CD14-positive monocyte (primary cell): ENCODE data around the gene ZDHHC3. TPM values are rescaled to one million over a fixed set of nuclear protein-coding genes. Genes with fewer than 3 reads are reported as not detected.

Source experiments
- DNase-seq, 3 donors: peaks; one replicate each; pipeline ENCODE4 v3.0.0-alpha.2; 2011 to 2022
- H2AFZ ChIP-seq: 2 replicates; pipeline ENCODE4 v1.6.0; 2012; ENCODE audit warnings: mild to moderate bottlenecking, low read depth, low read length, inconsistent platforms; ENCODE audit not compliant: insufficient read depth, poor library complexity, severe bottlenecking
- H3K27ac ChIP-seq, 2 donors: 1 replicate in 1 of 2; 2 replicates in 1 of 2; pipeline ENCODE4 v1.5.1; 2012 to 2013; ENCODE audit warnings: low read length in 2 of 2, control low read depth in 1 of 2, inconsistent platforms in 1 of 2, low read depth in 1 of 2, mild to moderate bottlenecking in 1 of 2
- H3K27me3 ChIP-seq, 2 donors: one replicate each; pipeline versions ENCODE4 v1.6.0 to v1.6.1; 2011 to 2013; ENCODE audit warnings: low read length in 2 of 2; ENCODE audit not compliant: control insufficient read depth in 2 of 2, insufficient read depth in 2 of 2
- H3K36me3 ChIP-seq, 2 donors: replicated peaks in 1 of 2; 1 replicate in 1 of 2; 2 replicates in 1 of 2; pipeline versions ENCODE4 v1.5.1 to v1.6.1; 2012 to 2013; ENCODE audit warnings: low read length in 2 of 2, control low read depth in 1 of 2, inconsistent platforms in 1 of 2, mild to moderate bottlenecking in 1 of 2; ENCODE audit not compliant: insufficient read depth in 2 of 2, control insufficient read depth in 1 of 2
- H3K4me1 ChIP-seq, 2 donors: 1 replicate in 1 of 2; 2 replicates in 1 of 2; pipeline versions ENCODE4 v1.5.1 to v1.6.1; 2012 to 2013; ENCODE audit warnings: low read length in 2 of 2, control low read depth in 1 of 2, inconsistent platforms in 1 of 2, mild to moderate bottlenecking in 1 of 2, moderate library complexity in 1 of 2; ENCODE audit not compliant: insufficient read depth in 2 of 2, control insufficient read depth in 1 of 2
- H3K4me2 ChIP-seq: replicated peaks from 2 replicates; pipeline ENCODE3; 2012; ENCODE audit warnings: low read length, moderate library complexity, mild to moderate bottlenecking; ENCODE audit not compliant: poor library complexity, severe bottlenecking; ENCODE audit errors: extremely low read depth
- H3K4me3 ChIP-seq, 3 experiments: fragments of 200-600 bp in 1 of 3; sonication (generic) in 1 of 3; replicated peaks in 1 of 3; 1 replicate in 2 of 3; 2 replicates in 1 of 3; pipeline ENCODE4 v1.5.1; 2011 to 2013; ENCODE audit warnings: low read length in 3 of 3, mild to moderate bottlenecking in 3 of 3, control low read depth in 2 of 3, low read depth in 2 of 3, inconsistent platforms in 1 of 3, moderate library complexity in 1 of 3
- H3K79me2 ChIP-seq: 2 replicates; pipeline ENCODE4 v1.6.0; 2012; ENCODE audit warnings: mild to moderate bottlenecking, control low read depth, inconsistent platforms, low read length, moderate library complexity; ENCODE audit not compliant: insufficient read depth
- H3K9ac ChIP-seq: 2 replicates; pipeline ENCODE4 v1.6.0; 2017; ENCODE audit warnings: low read length, mild to moderate bottlenecking; ENCODE audit not compliant: insufficient read depth, poor library complexity, severe bottlenecking
- H3K9me3 ChIP-seq, 2 donors: replicated peaks in 1 of 2; 1 replicate in 1 of 2; 2 replicates in 1 of 2; pipeline versions ENCODE4 v1.5.1 to v1.6.1; 2012 to 2013; ENCODE audit warnings: low read length in 2 of 2, control low read depth in 1 of 2; ENCODE audit not compliant: control insufficient read depth in 1 of 2, insufficient read depth in 1 of 2
- H4K20me1 ChIP-seq: 2 replicates; pipeline ENCODE4 v1.6.0; 2012; ENCODE audit warnings: mild to moderate bottlenecking, low read length, control low read depth, moderate library complexity; ENCODE audit not compliant: insufficient read depth
- H3K27ac Mint-ChIP-seq, 7 donors: one replicate each; pipeline ENCODE4 v1.8.0; 2020; ENCODE audit warnings: mild to moderate bottlenecking in 7 of 7, mixed read lengths in 7 of 7, moderate library complexity in 6 of 7, inconsistent platforms in 2 of 7
- H3K27me3 Mint-ChIP-seq, 3 donors: one replicate each; pipeline ENCODE4 v1.8.0; 2021 to 2022; ENCODE audit warnings: low read depth in 3 of 3, mild to moderate bottlenecking in 3 of 3, mixed read lengths in 3 of 3, moderate library complexity in 3 of 3, inconsistent platforms in 1 of 3
- H3K36me3 Mint-ChIP-seq, 2 donors: one replicate each; pipeline ENCODE4 v1.8.0; 2020; ENCODE audit warnings: mixed read lengths in 2 of 2, inconsistent platforms in 1 of 2, mild to moderate bottlenecking in 1 of 2
- H3K4me1 Mint-ChIP-seq: one replicate; pipeline ENCODE4 v1.8.0; 2020; ENCODE audit warnings: mild to moderate bottlenecking, mixed read lengths
- H3K4me3 Mint-ChIP-seq, 2 donors: one replicate each; pipeline ENCODE4 v1.8.0; 2020; ENCODE audit warnings: mild to moderate bottlenecking in 2 of 2, mixed read lengths in 2 of 2, moderate library complexity in 1 of 2
- H3K9me3 Mint-ChIP-seq, 7 donors: one replicate each; pipeline ENCODE4 v1.8.0; 2020 to 2022; ENCODE audit warnings: mixed read lengths in 7 of 7, mild to moderate bottlenecking in 6 of 7, moderate library complexity in 6 of 7, inconsistent platforms in 2 of 7
- CTCF ChIP-seq: fragments of 200-600 bp; IDR thresholded peaks from one replicate; pipeline ENCODE4 v1.8.0; 2022; ENCODE audit warnings: antibody characterized with exemption, mild to moderate bottlenecking
- WGBS: methylation state at CpG from one replicate; pipeline ENCODE4 v1.1.5; 2013; ENCODE audit warnings: missing lambda C conversion rate; ENCODE audit not compliant: insufficient coverage; 5-methylcytosine and 5-hydroxymethylcytosine counted together
- intact Hi-C, 2 donors: fragments of 100-400 bp; cut with micrococcal nuclease; formaldehyde crosslinking; loops; one replicate each; pipeline versions ENCODE4 v1.15.0 to v1.15.1; 2023
- polyA plus RNA-seq, 3 donors: library from polyadenylated mRNA; depleted of rRNA in 1 of 3; unstranded in 2 of 3; stranded (reverse) in 1 of 3; fragments of 300-500 nt in 2 of 3; fragments of >200 nt in 1 of 3; fragmentation: Illumina TruSeq in 2 of 3; gene quantifications; 1 replicate in 2 of 3; 2 replicates in 1 of 3; pipeline ENCODE4 v1.2.3, GENCODE V29; 2012 to 2021

The ZDHHC3 gene
- polyA plus RNA-seq, 3 donors: 52.1 to 72.6 (median 61.3) TPM

- H3K9ac ChIP-seq: no peak overlapping the region
- Mint-ChIP-seq H3K4me1 (peaks cover 70% of the 10 kb centered on the region), H3K9me3 (no peaks in the 10 kb centered on the region), H3K27ac (no peak overlapping the region), H3K4me3 (no peak overlapping the region), H3K27me3 (no peaks in the 10 kb centered on the region), H3K36me3 (peaks cover 11 to 15% of the 10 kb centered on the region in 2 donors)
- peaks cover 89% of the 10 kb centered on the region for H3K79me2 ChIP-seq
- DNase-seq: no peak
- WGBS: 100% methylated on average over 1 of the region's 1 CpG
- H3K36me3 ChIP-seq: no peaks in the 10 kb centered on the region
- no peak overlapping the region for H2AFZ ChIP-seq
- H3K4me1 ChIP-seq: peaks cover 16 to 50% of the 10 kb centered on the region in 2 donors
- no peaks in the 10 kb centered on the region for H3K27me3 ChIP-seq
- no peak for TF ChIP-seq CTCF
- H3K9me3 ChIP-seq: no peaks in the 10 kb centered on the region
- no peak overlapping the region for H3K4me2 ChIP-seq
- no peak overlapping the region for H3K4me3 ChIP-seq
- intact Hi-C loops: no loop called here
- H3K27ac ChIP-seq: no peak overlapping the region
- H4K20me1 ChIP-seq: peaks cover 31% of the 10 kb centered on the region
These were observed 5.2 kb upstream of the ZDHHC3 start for GRCh38 chr3:44981220-44981619.

- Mint-ChIP-seq H3K36me3 (peaks cover 3 to 17% of the 10 kb centered on the region in 2 donors), H3K4me3 (peak overlapping the region in 1 of 2 donors; percentile 97), H3K27me3 (peaks cover 0 to 3% (median 0%) of the 10 kb centered on the region in 3 donors), H3K27ac (peak overlapping the region in 3 of 7 donors; percentile 27 to 70 (median 58)), H3K9me3 (no peaks in the 10 kb centered on the region), H3K4me1 (peaks cover 45% of the 10 kb centered on the region)
- Histone ChIP-seq H4K20me1 (peaks cover 35% of the 10 kb centered on the region), H3K9ac (no peak overlapping the region), H3K4me1 (peaks cover 27 to 37% of the 10 kb centered on the region in 2 donors), H2AFZ (no peak overlapping the region), H3K9me3 (no peaks in the 10 kb centered on the region), H3K27ac (peak overlapping the region in 1 of 2 donors; percentile 95), H3K4me2 (peak overlapping the region; percentile 99), H3K79me2 (peaks cover 98% of the 10 kb centered on the region), H3K36me3 (no peaks in the 10 kb centered on the region), H3K27me3 (no peaks in the 10 kb centered on the region), H3K4me3 (peak overlapping the region in 1 of 3 experiments; percentile 91)
- WGBS: 100% methylated on average over 4 of the region's 4 CpGs
- no peak for TF ChIP-seq CTCF
- intact Hi-C loops: no loop called here
- no peak for DNase-seq
These were observed 1.6 kb downstream of the ZDHHC3 start for GRCh38 chr3:44974416-44974815.
